Ovary (tissue), 9 donors: Measurements from ENCODE around the gene NIM1K. TPM values are rescaled to one million over a fixed set of nuclear protein-coding genes. Genes with fewer than 3 reads are reported as not detected.

Source experiments
- DNase-seq, 5 donors: peaks; one replicate each; pipeline ENCODE4 v3.0.0-alpha.2; 2019 to 2020
- H3K27ac ChIP-seq, 2 donors: fragments of 200-600 bp; one replicate each; pipeline versions ENCODE4 v1.5.1 to v1.8.0; 2019 to 2022
- H3K27me3 ChIP-seq: fragments of 200-600 bp; one replicate; pipeline ENCODE4 v1.8.0; 2022
- H3K36me3 ChIP-seq: fragments of 200-600 bp; sonication (generic); one replicate; pipeline ENCODE4 v1.5.1; 2019
- H3K4me1 ChIP-seq: one replicate; pipeline ENCODE4 v1.8.1; 2013; ENCODE audit warnings: mild to moderate bottlenecking, moderate library complexity; ENCODE audit not compliant: insufficient read depth
- H3K4me3 ChIP-seq: fragments of 200-600 bp; sonication (generic); one replicate; pipeline ENCODE4 v1.5.1; 2017
- H3K9me3 ChIP-seq, 2 donors: fragments of 200-600 bp in 1 of 2; sonication (generic) in 1 of 2; one replicate each; pipeline versions ENCODE4 v1.5.1 to v1.8.1; 2013 to 2019; ENCODE audit warnings: mild to moderate bottlenecking in 1 of 2, moderate library complexity in 1 of 2
- CTCF ChIP-seq, 3 donors: fragments of 450-650 bp in 2 of 3; fragments of 200-600 bp in 1 of 3; IDR thresholded peaks; one replicate each; pipeline versions ENCODE4 v1.5.1 to v1.8.0; 2016 to 2022; ENCODE audit warnings: antibody characterized with exemption in 3 of 3, mild to moderate bottlenecking in 1 of 3
- EP300 ChIP-seq: sonication (generic); formaldehyde crosslinking; IDR thresholded peaks from one replicate; pipeline ENCODE4 v1.6.1; 2017; ENCODE audit warnings: antibody characterized with exemption
- POLR2A ChIP-seq: fragments of 450-650 bp; IDR thresholded peaks from one replicate; pipeline ENCODE4 v1.6.1; 2017; ENCODE audit warnings: antibody characterized with exemption, mild to moderate bottlenecking, moderate library complexity
- WGBS, 3 donors: extraction: QIAGEN DNeasy Blood & Tissue Kit in 1 of 3; methylation state at CpG; one replicate each; pipeline versions ENCODE4 v1.1.5 to v1.1.7; 2013 to 2017; 5-methylcytosine and 5-hydroxymethylcytosine counted together
- intact Hi-C, 4 donors: fragments of 100-400 bp; cut with DNase I; formaldehyde crosslinking; loops; one replicate each; pipeline versions ENCODE4 v1.11.0 to v1.15.1; 2022 to 2023
- polyA plus RNA-seq, 2 donors: library from polyadenylated mRNA; stranded (reverse); fragments of 200-250 nt in 1 of 2; fragments of 350-450 nt in 1 of 2; fragmentation: Illumina TruSeq in 1 of 2; extraction: RNeasy Lipid Tissue Mini Kit (QIAGEN cat#74804) in 1 of 2; gene quantifications; one replicate each; pipeline ENCODE4 v1.2.3, GENCODE V29; 2013 to 2014
- total RNA-seq, 7 donors: library from RNA; depleted of rRNA in 2 of 7; stranded (reverse); fragments of >200 nt in 2 of 7; fragmentation: NEBNext Ultra II Directional in 3 of 7; extraction: Animal tissue kit (Norgen Biotek cat#: 25700) in 3 of 7; gene quantifications; one replicate each; pipeline versions ENCODE4 v1.1.0 to v1.2.4, GENCODE V29; 2016 to 2023
- donor health status: DM: no; HTN: no; CAD: no; lungs with moderate emphysema.
- donor health status: DM: no; HTN: no; CAD: no.
- donor health status: Bipolar disorder and iron deficiency.
- donor health status: DM: yes; HTN: yes; CAD: no.
- donor health status: DM: no; HTN: no; CAD: no.
- donor health status: DM: yes; HTN: yes; CAD: no.

Gene NIM1K
- total and polyA plus RNA-seq, 9 donors: 0.12 to 0.78 (median 0.35) TPM; not detected in 1

- H3K27ac ChIP-seq: no peak overlapping the region
- H3K4me3 ChIP-seq: no peak overlapping the region
- TF ChIP-seq POLR2A: no peak
- no peak for TF ChIP-seq CTCF (IDR thresholded peaks at IDR 0.05)
- TF ChIP-seq EP300: no peak
- H3K4me1 ChIP-seq: peaks cover 7% of the 10 kb centered on the region
- H3K27me3 ChIP-seq: no peaks in the 10 kb centered on the region
- DNase-seq: no peak
- intact Hi-C loops: loop anchor here in 2 of 4 donors (5.0 to 10.0 kb wide), 2 partner anchors 185 to 187 kb away; partner anchors contain the start of gene ZNF131 (in 2 of the 2)
- no peaks in the 10 kb centered on the region for H3K36me3 ChIP-seq
- H3K9me3 ChIP-seq: no peaks in the 10 kb centered on the region
Observed at GRCh38 chr5:43309637-43310036, 117.6 kb downstream of the NIM1K start.

- H3K36me3 ChIP-seq: no peaks in the 10 kb centered on the region
- 12 to 17% (median 13%) methylated on average over 6 of the region's 6 CpGs for WGBS, 3 donors
- peak overlapping the region; percentile 68 for H3K4me3 ChIP-seq
- H3K27me3 ChIP-seq: no peaks in the 10 kb centered on the region
- no peaks in the 10 kb centered on the region for H3K9me3 ChIP-seq
- no peak for DNase-seq
- TF ChIP-seq CTCF (IDR thresholded peaks at IDR 0.05) (no peak), POLR2A (no peak), EP300 (no peak)
- no peak overlapping the region for H3K27ac ChIP-seq
- H3K4me1 ChIP-seq: peaks cover 5% of the 10 kb centered on the region
- intact Hi-C loops: loop anchor here in 2 of 4 donors (5.0 to 10.0 kb wide), 2 partner anchors 187 to 190 kb away; partner anchors contain the start of gene ZNF131 (in 2 of the 2)
Observed at GRCh38 chr5:43312076-43312661, 120.1 kb downstream of the NIM1K start.

- intact Hi-C loops: loop anchor here in 2 of 4 donors (5.0 to 10.0 kb wide), 2 partner anchors 188 to 190 kb away; partner anchors contain the start of gene ZNF131 (in 2 of the 2)
- TF ChIP-seq POLR2A: no peak
- no peak for TF ChIP-seq EP300
- no peak for TF ChIP-seq CTCF (IDR thresholded peaks at IDR 0.05)
- peaks cover 5% of the 10 kb centered on the region for H3K4me1 ChIP-seq
Observed at GRCh38 chr5:43312699-43313034, 120.6 kb downstream of the NIM1K start.

GRCh38 chr5:43313035-43313853, 121.2 kb downstream of the NIM1K start, which contains the start of gene HMGCS1:
Gene HMGCS1, minus strand, starts transcription at chr5:43313412. Its CDS starts 14,447 bp downstream, at chr5:43298965.
- intact Hi-C loops: loop anchor here in 2 of 4 donors (5.0 to 10.0 kb wide), 2 partner anchors 188 to 191 kb away; partner anchors contain the start of gene ZNF131 (in 2 of the 2)
- Histone ChIP-seq H3K27ac (peak within 1 kb of the TSS; percentile 62 to 71), H3K36me3 (no peaks in the 10 kb centered on the region), H3K4me3 (peak within 1 kb of the TSS; percentile 68), H3K4me1 (peaks cover 5% of the 10 kb centered on the region), H3K9me3 (no peaks in the 10 kb centered on the region), H3K27me3 (no peaks in the 10 kb centered on the region)
- TF ChIP-seq EP300: no peak
- peak; percentile 88 for TF ChIP-seq POLR2A
- peak; percentile 97 to 99 (median 98) for DNase-seq
- 0 to 1% (median 0%) methylated on average over 62 to 70 of the region's 70 CpGs for WGBS, 3 donors

More at GRCh38 chr5:43312699-43313034, 120.6 kb downstream of the NIM1K start:
- H3K27me3 ChIP-seq: no peaks in the 10 kb centered on the region
- peak overlapping the region; percentile 62 to 71 for H3K27ac ChIP-seq
- no peak for DNase-seq
- peak overlapping the region; percentile 68 for H3K4me3 ChIP-seq
- WGBS, 3 donors: 2 to 3% (median 3%) methylated on average over 9 of the region's 9 CpGs
- H3K36me3 ChIP-seq: no peaks in the 10 kb centered on the region
- H3K9me3 ChIP-seq: no peaks in the 10 kb centered on the region
